DOHH2 (cell line): ENCODE measurements around the gene SCN8A.

Source experiments
- CTCF ChIP-seq: fragments of 200-600 bp; sonication (generic); IDR thresholded peaks from one replicate; pipeline ENCODE4 v1.5.1; 2014; ENCODE audit warnings: antibody characterized with exemption, mild to moderate bottlenecking, low read depth, low read length; ENCODE audit not compliant: poor library complexity, severe bottlenecking
- EZH2phosphoT487 ChIP-seq: fragments of 200-600 bp; sonication (generic); IDR thresholded peaks from 2 replicates; pipeline ENCODE4 v1.6.1; 2017; ENCODE audit warnings: borderline replicate concordance, mild to moderate bottlenecking, antibody characterized with exemption, low read length, moderate library complexity, mixed read lengths

- TF ChIP-seq CTCF (no peak), EZH2phosphoT487 (no peak)
Measured at GRCh38 chr12:51838036-51838435, 247.0 kb downstream of the SCN8A start.
